Measurements from ENCODE around the gene SPINK13.

GRCh38 chr5:148229840-148230239 is 38.8 kb upstream of the SPINK13 start:
- TF ChIP-seq CTCF (IDR thresholded peaks at IDR 0.05) (no peak), POLR2A (IDR thresholded peaks at IDR 0.05) (no peak)
